Measurements from ENCODE around the gene GNAL. TPM values are rescaled to one million over a fixed set of nuclear protein-coding genes. Genes with fewer than 3 reads are reported as not detected.

The GNAL gene
- total RNA-seq, 1 experiment from 2014 or later: 4.6 TPM

DNA sequence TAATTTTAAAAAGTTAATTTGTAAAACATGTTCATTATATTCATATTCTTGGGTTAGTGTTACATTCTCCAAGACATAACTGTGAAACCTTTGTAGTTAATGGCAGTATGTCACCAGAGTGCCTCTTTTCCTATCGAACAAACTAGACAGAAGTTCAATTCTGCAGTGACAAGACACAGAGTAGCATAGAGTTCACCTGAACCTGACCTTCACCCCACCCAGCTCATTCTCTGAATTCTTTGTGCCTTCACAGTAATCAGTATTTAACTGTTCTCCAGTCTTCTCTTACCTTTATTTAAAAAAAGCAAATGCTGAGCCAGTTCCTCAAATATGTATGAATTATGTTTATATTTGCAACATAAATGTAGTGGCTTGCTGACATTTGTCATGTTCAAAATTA is 109.2 kb downstream of the GNAL start:
- RAD21 ChIA-PET (ENCODE audit: low non-redundant PET in 1 of 2, low total read pairs in 2 of 2, uncharacterized antibody in 2 of 2, unreplicated experiment in 2 of 2): no interaction called here
- 0 out of 2 replicates have a peak, but pooled peaks cover 3% of the 10 kb centered on the region for H3K27me3 ChIP-seq (ENCODE audit: insufficient read depth, low read length)
- H3K36me3 ChIP-seq (ENCODE audit: control insufficient read depth in 1 of 2, insufficient read depth in 2 of 2, low read length in 2 of 2): no peaks in the 10 kb centered on the region
- no peak for ATAC-seq
- no peak for DNase-seq (ENCODE audit: low read depth, low spot score)
- H2AFZ ChIP-seq (ENCODE audit: low read depth, low read length, poor library complexity, severe bottlenecking): no peak overlapping the region
- no peak overlapping the region for H3K4me3 ChIP-seq (replicated peaks in 1 of 2; ENCODE audit: low read depth in 1 of 2, low read length in 2 of 2)
- H3K27ac ChIP-seq (ENCODE audit: low read depth, low read length): no peak overlapping the region
- H4K20me1 ChIP-seq (ENCODE audit: insufficient read depth): no peaks in the 10 kb centered on the region
- H3K4me1 ChIP-seq (ENCODE audit: control insufficient read depth in 1 of 2, insufficient read depth in 2 of 2, low read length in 2 of 2): peaks cover 0 to 3% of the 10 kb centered on the region in 2 experiments; a peak in 2 of 4 replicates
- no peaks in the 10 kb centered on the region for H3K79me2 ChIP-seq (ENCODE audit: insufficient read depth, low read length)
- H3K9me2 ChIP-seq (ENCODE audit: insufficient read depth): no peaks in the 10 kb centered on the region
- H3K4me2 ChIP-seq (ENCODE audit: low read length): peak overlapping the region; percentile 17; the same call in 1 of the 2 replicates
- no peaks in the 10 kb centered on the region for H3K9me3 ChIP-seq (ENCODE audit: control insufficient read depth in 1 of 2, insufficient read depth in 1 of 2, low read depth in 1 of 2, low read length in 2 of 2)
- intact Hi-C loops (cut with micrococcal nuclease): no loop called here
- no TSS peak for BruUV-seq (replicated peaks)
- TF ChIP-seq ELF1 (IDR thresholded peaks at IDR 0.05; ENCODE audit: borderline replicate concordance, low read depth) (no peak), ZFX (IDR thresholded peaks at IDR 0.05) (no peak)
- H3K9ac ChIP-seq (ENCODE audit: low read length): no peak overlapping the region
- POLR2A ChIA-PET: no interaction called here
- CTCF ChIA-PET: no interaction called here

DNA sequence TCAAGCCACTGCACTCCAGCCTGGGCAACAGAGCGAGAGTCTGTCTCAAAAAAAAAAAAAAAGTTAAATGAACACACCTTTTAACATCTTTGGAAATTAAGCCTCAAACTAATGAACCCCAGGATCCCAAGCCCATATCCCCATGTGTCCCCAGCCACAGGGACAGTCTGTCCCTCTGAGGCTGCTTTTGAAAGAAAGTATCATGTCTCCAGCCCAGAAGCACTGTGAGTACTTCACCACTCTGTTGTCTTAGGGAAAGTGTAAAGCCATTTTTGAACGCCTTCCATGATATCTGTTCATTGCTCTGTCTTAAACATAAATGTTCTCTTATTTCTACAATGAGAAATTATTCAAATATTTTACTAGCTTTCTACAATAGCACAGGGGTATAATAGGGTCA is 110.0 kb downstream of the GNAL start:
- CTCF ChIA-PET: no interaction called here
- intact Hi-C loops (cut with micrococcal nuclease): no loop called here

More for the DNA sequence above, 110.0 kb downstream of the GNAL start:
- ChIA-PET POLR2A (no interaction called here), RAD21 (ENCODE audit: low non-redundant PET in 1 of 2, low total read pairs in 2 of 2, uncharacterized antibody in 2 of 2, unreplicated experiment in 2 of 2) (no interaction called here)
- no peaks in the 10 kb centered on the region for H3K36me3 ChIP-seq (ENCODE audit: control insufficient read depth in 1 of 2, insufficient read depth in 2 of 2, low read length in 2 of 2)
- peaks cover 0 to 3% of the 10 kb centered on the region in 2 experiments; a peak in 2 of 4 replicates for H3K4me1 ChIP-seq (ENCODE audit: control insufficient read depth in 1 of 2, insufficient read depth in 2 of 2, low read length in 2 of 2)
- H4K20me1 ChIP-seq (ENCODE audit: insufficient read depth): no peaks in the 10 kb centered on the region
- no peaks in the 10 kb centered on the region for H3K9me3 ChIP-seq (ENCODE audit: control insufficient read depth in 1 of 2, insufficient read depth in 1 of 2, low read depth in 1 of 2, low read length in 2 of 2)
- TF ChIP-seq CBX3 (IDR thresholded peaks at IDR 0.05; ENCODE audit: low read depth) (no peak), ATF3 (IDR thresholded peaks at IDR 0.05) (no peak), SP1 (IDR thresholded peaks at IDR 0.05; ENCODE audit: low read depth) (no peak), ZNF274 (IDR thresholded peaks at IDR 0.05; ENCODE audit: low read depth, low read length) (no peak), POLR2A (IDR thresholded peaks at IDR 0.05; ENCODE audit: borderline replicate concordance, extremely low read depth, insufficient read depth, insufficient read length) (no peak), RAD21 (IDR thresholded peaks at IDR 0.05; ENCODE audit: low read depth) (no peak), ZFX (IDR thresholded peaks at IDR 0.05) (no peak), TCF7L2 (IDR thresholded peaks at IDR 0.05; ENCODE audit: borderline replicate concordance, extremely low read depth, insufficient read depth, insufficient read length) (no peak), EZH2 (IDR thresholded peaks at IDR 0.05) (no peak), MAX (IDR thresholded peaks at IDR 0.05) (no peak), SIN3A (IDR thresholded peaks at IDR 0.05; ENCODE audit: low read depth) (no peak)
- H3K4me3 ChIP-seq (replicated peaks in 1 of 2; ENCODE audit: low read depth in 1 of 2, low read length in 2 of 2): no peak overlapping the region
- H2AFZ ChIP-seq (ENCODE audit: low read depth, low read length, poor library complexity, severe bottlenecking): no peak overlapping the region
- DNase-seq (ENCODE audit: low read depth, low spot score): no peak
- H3K27me3 ChIP-seq (ENCODE audit: insufficient read depth, low read length): 0 out of 2 replicates have a peak, but pooled peaks cover 3% of the 10 kb centered on the region
- no peak overlapping the region for H3K9ac ChIP-seq (ENCODE audit: low read length)
- no peaks in the 10 kb centered on the region for H3K79me2 ChIP-seq (ENCODE audit: insufficient read depth, low read length)
- H3K9me2 ChIP-seq (ENCODE audit: insufficient read depth): no peaks in the 10 kb centered on the region
- no peak overlapping the region for H3K27ac ChIP-seq (ENCODE audit: low read depth, low read length)
- no peak overlapping the region for H3K4me2 ChIP-seq (ENCODE audit: low read length)
- no peak for ATAC-seq
- no TSS peak for BruUV-seq (replicated peaks)

Measured in HCT116 (cell line).